ENCODE measurements around the gene GOLGA6L1. TPM values are rescaled to one million over a fixed set of nuclear protein-coding genes. Genes with fewer than 3 reads are reported as not detected.
"Not testable (repeated sequence)": the region's sequence is repeated elsewhere in the genome, so short reads cannot be mapped to it uniquely, and the experiment has no call there.

Gene GOLGA6L1
- not detected in 2 replicates for total RNA-seq
- not detected in 2 replicates for polyA plus RNA-seq

GRCh38 chr15:23136722-23137121 lies at the start of gene GOLGA6L1:
GOLGA6L1 (minus strand) TSS chr15:23136822; CDS start chr15:23136731, 91 bp downstream.
- H3K9me3 ChIP-seq (ENCODE audit: low read depth); H3K4me1 ChIP-seq (ENCODE audit: low read depth); H3K27ac ChIP-seq; DNase-seq (ENCODE audit: low read depth in 1 of 2, low spot score in 1 of 2); H3K36me3 ChIP-seq; H3K4me3 ChIP-seq; H3K27me3 ChIP-seq: not testable (repeated sequence)

GRCh38 chr15:23181201-23181600 lies 44.6 kb upstream of the GOLGA6L1 start:
- not testable (repeated sequence) for H3K27ac ChIP-seq; H3K36me3 ChIP-seq; H3K4me1 ChIP-seq (ENCODE audit: low read depth); H3K9me3 ChIP-seq (ENCODE audit: low read depth); DNase-seq (ENCODE audit: low read depth in 1 of 2, low spot score in 1 of 2); H3K4me3 ChIP-seq
- H3K27me3 ChIP-seq: peaks cover 15% of the 10 kb centered on the region

GRCh38 chr15:23180547-23180927 lies 43.9 kb upstream of the GOLGA6L1 start:
- H3K27ac ChIP-seq; DNase-seq (ENCODE audit: low read depth in 1 of 2, low spot score in 1 of 2); H3K4me3 ChIP-seq: not testable (repeated sequence)

GRCh38 chr15:23179768-23180546 lies 43.3 kb upstream of the GOLGA6L1 start:
- not testable (repeated sequence) for H3K27ac ChIP-seq; H3K9me3 ChIP-seq (ENCODE audit: low read depth); H3K4me1 ChIP-seq (ENCODE audit: low read depth); H3K4me3 ChIP-seq; H3K36me3 ChIP-seq
- peaks cover 15% of the 10 kb centered on the region for H3K27me3 ChIP-seq
- peak in 1 of 2 donors; percentile 43 for DNase-seq (ENCODE audit: low read depth in 1 of 2, low spot score in 1 of 2)

More at GRCh38 chr15:23180547-23180927, 43.9 kb upstream of the GOLGA6L1 start:
- H3K36me3 ChIP-seq; H3K4me1 ChIP-seq (ENCODE audit: low read depth); H3K9me3 ChIP-seq (ENCODE audit: low read depth): not testable (repeated sequence)
- H3K27me3 ChIP-seq: peaks cover 15% of the 10 kb centered on the region

- H3K9me3 ChIP-seq (ENCODE audit: low read depth); H3K4me1 ChIP-seq (ENCODE audit: low read depth); H3K27ac ChIP-seq; H3K4me3 ChIP-seq; H3K36me3 ChIP-seq; DNase-seq (ENCODE audit: low read depth in 1 of 2, low spot score in 1 of 2): not testable (repeated sequence)
- H3K27me3 ChIP-seq: peaks cover 15% of the 10 kb centered on the region
Measured at GRCh38 chr15:23176683-23177082, 40.1 kb upstream of the GOLGA6L1 start.

- not testable (repeated sequence) for H3K36me3 ChIP-seq; DNase-seq (ENCODE audit: low read depth in 1 of 2, low spot score in 1 of 2); H3K4me1 ChIP-seq (ENCODE audit: low read depth); H3K9me3 ChIP-seq (ENCODE audit: low read depth); H3K4me3 ChIP-seq; H3K27me3 ChIP-seq; H3K27ac ChIP-seq
Measured at GRCh38 chr15:23175606-23176005, 39.0 kb upstream of the GOLGA6L1 start.

- H3K4me3 ChIP-seq; H3K4me1 ChIP-seq (ENCODE audit: low read depth); H3K27ac ChIP-seq; H3K9me3 ChIP-seq (ENCODE audit: low read depth); H3K27me3 ChIP-seq; H3K36me3 ChIP-seq; DNase-seq (ENCODE audit: low read depth in 1 of 2, low spot score in 1 of 2): not testable (repeated sequence)
Measured at GRCh38 chr15:23174609-23175140, 38.1 kb upstream of the GOLGA6L1 start.

- H3K4me3 ChIP-seq; H3K4me1 ChIP-seq (ENCODE audit: low read depth); H3K9me3 ChIP-seq (ENCODE audit: low read depth): not testable (repeated sequence)
Measured at GRCh38 chr15:23132787-23133186, 3.8 kb downstream of the GOLGA6L1 start.

GRCh38 chr15:23118208-23118607 lies 18.4 kb downstream of the GOLGA6L1 start:
- H3K27ac ChIP-seq: no peak overlapping the region

More at GRCh38 chr15:23132787-23133186, 3.8 kb downstream of the GOLGA6L1 start:
- not testable (repeated sequence) for H3K36me3 ChIP-seq; DNase-seq (ENCODE audit: low read depth in 1 of 2, low spot score in 1 of 2); H3K27me3 ChIP-seq; H3K27ac ChIP-seq

More at GRCh38 chr15:23118208-23118607, 18.4 kb downstream of the GOLGA6L1 start:
- no peak for DNase-seq (ENCODE audit: low read depth in 1 of 2, low spot score in 1 of 2)
- Histone ChIP-seq H3K4me1 (ENCODE audit: low read depth) (no peaks in the 10 kb centered on the region), H3K9me3 (ENCODE audit: low read depth) (no peaks in the 10 kb centered on the region), H3K27me3 (peaks cover 3% of the 10 kb centered on the region), H3K4me3 (no peak overlapping the region), H3K36me3 (no peaks in the 10 kb centered on the region)
- no peak for TF ChIP-seq CTCF (IDR thresholded peaks at IDR 0.05; ENCODE audit: low read depth, low read length)

Measured in cardiac muscle cell (in vitro differentiated cells and primary cell).